ENCODE data around the gene FMO4. TPM values are rescaled to one million over a fixed set of nuclear protein-coding genes. Genes with fewer than 3 reads are reported as not detected.

FMO4 gene
- total RNA-seq = 1 to 10 TPM; 1.2 to 3.2 (median 1.7) TPM

GRCh38 chr1:171313835-171314320, at the start of gene FMO4:
Gene FMO4, plus strand, starts transcription at chr1:171314183. Its CDS starts 5,643 bp downstream, at chr1:171319826.
- peak; percentile 97 for DNase-seq (ENCODE audit: extremely low spot score)
- intact Hi-C loops (cut with DNase I) = loop anchor here (2.0 to 10.0 kb wide), 3 partner anchors 67 to 347 kb away; no protein-coding TSS in a partner anchor
- Histone ChIP-seq H3K36me3 (peaks cover 0 to 6% (median 0%) of the 10 kb centered on the region in 4 donors), H3K4me3 (peak within 1 kb of the TSS; percentile 24 to 42 (median 38)), H3K27ac (replicated peaks in 1 of 4) (peak within 1 kb of the TSS; percentile 69 to 79 (median 74)), H3K27me3 (no peaks in the 10 kb centered on the region), H3K9me3 (peaks cover 0 to 1% (median 0%) of the 10 kb centered on the region in 4 donors), H3K4me1 (peaks cover 5 to 17% (median 16%) of the 10 kb centered on the region in 4 donors)
- TF ChIP-seq CTCF (IDR thresholded peaks at IDR 0.05) (peak; percentile 78 to 87 (median 83)), EP300 (IDR thresholded peaks at IDR 0.05) (no peak), POLR2A (IDR thresholded peaks at IDR 0.05; ENCODE audit: low read depth) (no peak), POLR2AphosphoS5 (IDR thresholded peaks at IDR 0.05) (peak; percentile 83 to 91)
- 2% methylated on average over 10 of the region's 10 CpGs for WGBS

- intact Hi-C loops (cut with DNase I) = no loop called here
- WGBS = 68% methylated on average over 2 of the region's 2 CpGs
- Histone ChIP-seq H3K4me1 (no peaks in the 10 kb centered on the region), H3K9me3 (no peaks in the 10 kb centered on the region), H3K27me3 (no peaks in the 10 kb centered on the region), H3K4me3 (no peak overlapping the region), H3K27ac (replicated peaks in 1 of 4) (no peak overlapping the region), H3K36me3 (no peaks in the 10 kb centered on the region)
- TF ChIP-seq POLR2AphosphoS5 (IDR thresholded peaks at IDR 0.05) = no peak
- TF ChIP-seq CTCF (IDR thresholded peaks at IDR 0.05) = no peak
- no peak for TF ChIP-seq EP300 (IDR thresholded peaks at IDR 0.05)
- no peak for TF ChIP-seq POLR2A (IDR thresholded peaks at IDR 0.05; ENCODE audit: low read depth)
- no peak for DNase-seq (ENCODE audit: extremely low spot score)
These were observed 48.3 kb upstream of the FMO4 start for GRCh38 chr1:171265686-171266085.

- no peaks in the 10 kb centered on the region for H3K27me3 ChIP-seq
- TF ChIP-seq EP300 (IDR thresholded peaks at IDR 0.05) (no peak), POLR2AphosphoS5 (IDR thresholded peaks at IDR 0.05) (no peak), CTCF (IDR thresholded peaks at IDR 0.05) (no peak), POLR2A (IDR thresholded peaks at IDR 0.05; ENCODE audit: low read depth) (no peak)
- no peak overlapping the region for H3K4me3 ChIP-seq
- no peaks in the 10 kb centered on the region for H3K9me3 ChIP-seq
- intact Hi-C loops (cut with DNase I) = no loop called here
- H3K27ac ChIP-seq (replicated peaks in 1 of 4) = no peak overlapping the region
- DNase-seq (ENCODE audit: extremely low spot score) = no peak
- WGBS = 69% methylated on average over 4 of the region's 4 CpGs
- H3K4me1 ChIP-seq = no peaks in the 10 kb centered on the region
- no peaks in the 10 kb centered on the region for H3K36me3 ChIP-seq
These were observed 47.1 kb upstream of the FMO4 start for GRCh38 chr1:171266930-171267329.

GRCh38 chr1:171267391-171267790, 46.6 kb upstream of the FMO4 start:
- DNase-seq (ENCODE audit: extremely low spot score) = no peak
- intact Hi-C loops (cut with DNase I) = no loop called here
- H3K4me3 ChIP-seq = no peak overlapping the region
- no peaks in the 10 kb centered on the region for H3K27me3 ChIP-seq
- H3K4me1 ChIP-seq = no peaks in the 10 kb centered on the region
- H3K27ac ChIP-seq (replicated peaks in 1 of 4) = no peak overlapping the region
- no peak for TF ChIP-seq POLR2A (IDR thresholded peaks at IDR 0.05; ENCODE audit: low read depth)
- no peak for TF ChIP-seq EP300 (IDR thresholded peaks at IDR 0.05)
- no peak for TF ChIP-seq POLR2AphosphoS5 (IDR thresholded peaks at IDR 0.05)
- no peak for TF ChIP-seq CTCF (IDR thresholded peaks at IDR 0.05)
- no peaks in the 10 kb centered on the region for H3K36me3 ChIP-seq
- 50% methylated on average over 1 of the region's 1 CpG for WGBS
- no peaks in the 10 kb centered on the region for H3K9me3 ChIP-seq

- no peak overlapping the region for H3K4me3 ChIP-seq
- H3K27ac ChIP-seq (replicated peaks in 1 of 4) = no peak overlapping the region
- DNase-seq (ENCODE audit: extremely low spot score) = no peak
- H3K36me3 ChIP-seq = no peaks in the 10 kb centered on the region
- H3K27me3 ChIP-seq = peaks cover 0 to 5% (median 0%) of the 10 kb centered on the region in 4 donors
- H3K9me3 ChIP-seq = no peaks in the 10 kb centered on the region
- 97% methylated on average over 2 of the region's 2 CpGs for WGBS
- H3K4me1 ChIP-seq = no peaks in the 10 kb centered on the region
- no peak for TF ChIP-seq EP300 (IDR thresholded peaks at IDR 0.05)
- no peak for TF ChIP-seq POLR2A (IDR thresholded peaks at IDR 0.05; ENCODE audit: low read depth)
- no peak for TF ChIP-seq CTCF (IDR thresholded peaks at IDR 0.05)
- no peak for TF ChIP-seq POLR2AphosphoS5 (IDR thresholded peaks at IDR 0.05)
- intact Hi-C loops (cut with DNase I) = no loop called here
These were observed 43.2 kb upstream of the FMO4 start for GRCh38 chr1:171270806-171271205.

All from esophagus muscularis mucosa (tissue), 4 donors.